Activated B cell treated with CpG ODN at 0.5 μM for 24 hours (primary cell): ENCODE measurements around the gene PISD. TPM values are rescaled to one million over a fixed set of nuclear protein-coding genes. Genes with fewer than 3 reads are reported as not detected.

Source experiments
- ATAC-seq: fragments of 200-7000 bp; cut with Tn5 transposase; one replicate; pipeline ENCODE4 v1.10.0; 2021; ENCODE audit warnings: low read depth, mild to moderate bottlenecking, moderate library complexity
- CTCF ChIA-PET: fragments of 350-600 bp; sonication (Branson Sonifier 250); formaldehyde crosslinking; loops from one replicate; lab custom pipeline; 2021; ENCODE audit warnings: antibody characterized with exemption; lab: Charles Lee
- POLR2A ChIA-PET: fragments of 350-600 bp; sonication (Branson Sonifier 250); formaldehyde crosslinking; loops from one replicate; lab custom pipeline; 2021; ENCODE audit warnings: antibody characterized with exemption; lab: Charles Lee
- DNase-seq: peaks from one replicate; pipeline ENCODE4 v3.0.0; 2022
- H3K27ac Mint-ChIP-seq: one replicate; pipeline ENCODE4 v1.8.0; 2020; ENCODE audit warnings: mixed read lengths
- H3K27me3 Mint-ChIP-seq: one replicate; pipeline ENCODE4 v1.8.0; 2021; ENCODE audit warnings: mixed read lengths
- H3K36me3 Mint-ChIP-seq: one replicate; pipeline ENCODE4 v1.8.0; 2021; ENCODE audit warnings: low read depth, mixed read lengths
- H3K4me1 Mint-ChIP-seq: one replicate; pipeline ENCODE4 v1.8.0; 2021; ENCODE audit warnings: mixed read lengths
- H3K4me3 Mint-ChIP-seq: one replicate; pipeline ENCODE4 v1.8.0; 2020; ENCODE audit warnings: mild to moderate bottlenecking, mixed read lengths
- H3K9me3 Mint-ChIP-seq: one replicate; pipeline ENCODE4 v1.8.0; 2020; ENCODE audit warnings: mixed read lengths
- intact Hi-C: fragments of 100-400 bp; cut with micrococcal nuclease; formaldehyde crosslinking; loops from one replicate; pipeline ENCODE4 v1.15.1; 2024
- total RNA-seq: library from RNA; stranded (reverse); gene quantifications from 2 replicates; pipeline ENCODE4 v1.2.3, GENCODE V29; 2022
- TF ChIP-seq, protein P1 (sequence below): fragments of 200-600 bp; IDR thresholded peaks from one replicate; pipeline ENCODE4 v1.8.0; 2022; ENCODE audit warnings: antibody characterized with exemption, mild to moderate bottlenecking

The PISD gene
- total RNA-seq, 1 donor from 2014 or later = 61.6 TPM

DNA sequence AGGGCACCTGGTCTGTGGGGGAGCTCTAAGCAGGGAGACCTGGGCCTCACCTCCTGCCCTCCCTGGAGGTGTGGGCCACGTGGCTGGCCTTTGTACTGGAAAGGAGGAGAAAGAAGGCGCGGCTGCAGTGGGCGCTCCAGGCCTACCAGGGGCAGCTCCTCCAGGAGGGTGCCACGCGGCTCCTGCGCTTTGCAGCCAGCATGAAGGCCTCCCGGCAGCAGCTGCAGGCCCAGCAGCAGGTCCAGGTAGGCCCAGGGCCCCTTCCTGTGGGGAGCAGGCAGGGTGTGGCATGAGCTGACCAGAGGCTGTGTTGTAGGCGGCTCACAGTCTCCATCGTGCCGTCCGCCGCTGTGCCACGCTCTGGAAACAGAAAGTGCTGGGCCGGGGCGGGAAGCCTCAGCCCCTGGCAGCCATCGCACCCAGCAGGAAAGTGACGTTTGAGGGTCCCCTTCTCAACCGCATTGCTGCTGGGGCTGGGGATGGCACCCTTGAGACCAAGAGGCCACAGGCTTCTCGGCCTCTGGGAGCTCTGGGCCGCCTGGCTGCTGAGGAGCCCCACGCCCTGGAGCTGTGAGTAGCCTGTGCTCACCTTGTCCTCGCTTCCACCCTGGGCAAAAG is 48.6 kb downstream of the PISD start:
- Mint-ChIP-seq H3K36me3 (peaks cover 49% of the 10 kb centered on the region), H3K27me3 (no peaks in the 10 kb centered on the region), H3K27ac (no peak overlapping the region), H3K4me1 (peaks cover 33% of the 10 kb centered on the region), H3K4me3 (no peak overlapping the region), H3K9me3 (no peaks in the 10 kb centered on the region)
- ChIA-PET CTCF (interaction anchor here (1.4 kb wide), 1 partner anchor 57 kb away, joined by 5 read pairs; no protein-coding TSS in a partner anchor), POLR2A (interaction anchor here (1.2 kb wide), 1 partner anchor 17 kb away, joined by 4 read pairs; no protein-coding TSS in a partner anchor)
- ATAC-seq = no peak
- no peak for DNase-seq
- intact Hi-C loops = no loop called here
- TF ChIP-seq, protein P1, sequence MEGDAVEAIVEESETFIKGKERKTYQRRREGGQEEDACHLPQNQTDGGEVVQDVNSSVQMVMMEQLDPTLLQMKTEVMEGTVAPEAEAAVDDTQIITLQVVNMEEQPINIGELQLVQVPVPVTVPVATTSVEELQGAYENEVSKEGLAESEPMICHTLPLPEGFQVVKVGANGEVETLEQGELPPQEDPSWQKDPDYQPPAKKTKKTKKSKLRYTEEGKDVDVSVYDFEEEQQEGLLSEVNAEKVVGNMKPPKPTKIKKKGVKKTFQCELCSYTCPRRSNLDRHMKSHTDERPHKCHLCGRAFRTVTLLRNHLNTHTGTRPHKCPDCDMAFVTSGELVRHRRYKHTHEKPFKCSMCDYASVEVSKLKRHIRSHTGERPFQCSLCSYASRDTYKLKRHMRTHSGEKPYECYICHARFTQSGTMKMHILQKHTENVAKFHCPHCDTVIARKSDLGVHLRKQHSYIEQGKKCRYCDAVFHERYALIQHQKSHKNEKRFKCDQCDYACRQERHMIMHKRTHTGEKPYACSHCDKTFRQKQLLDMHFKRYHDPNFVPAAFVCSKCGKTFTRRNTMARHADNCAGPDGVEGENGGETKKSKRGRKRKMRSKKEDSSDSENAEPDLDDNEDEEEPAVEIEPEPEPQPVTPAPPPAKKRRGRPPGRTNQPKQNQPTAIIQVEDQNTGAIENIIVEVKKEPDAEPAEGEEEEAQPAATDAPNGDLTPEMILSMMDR = no peak

DNA sequence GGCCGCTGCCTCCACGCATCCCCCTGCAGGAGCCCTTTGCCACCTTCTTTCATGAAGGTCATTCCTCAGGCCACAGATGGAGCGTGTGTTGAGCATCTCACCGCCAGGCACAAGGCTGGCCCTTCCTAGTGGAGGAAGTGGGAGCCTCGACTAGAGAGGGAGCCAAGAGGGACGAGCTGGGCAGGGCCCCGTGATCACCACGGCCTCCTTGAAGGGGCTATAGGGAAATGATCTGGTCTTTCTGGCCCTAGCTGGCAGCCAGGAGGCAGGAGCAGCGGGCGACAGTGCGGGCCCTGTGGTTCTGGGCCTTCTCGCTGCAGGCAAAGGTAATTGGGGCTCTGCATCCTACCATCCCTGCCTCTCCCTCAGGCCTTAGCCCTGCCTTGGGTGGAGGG is 49.1 kb downstream of the PISD start:
- no peaks in the 10 kb centered on the region for H3K27me3 Mint-ChIP-seq
- ATAC-seq (no peak), DNase-seq (no peak)
- no peaks in the 10 kb centered on the region for H3K9me3 Mint-ChIP-seq
- ChIA-PET CTCF (no interaction called here), POLR2A (interaction anchor here (0.6 kb wide), 1 partner anchor 18 kb away, joined by 3 read pairs; no protein-coding TSS in a partner anchor)
- H3K4me1 Mint-ChIP-seq = peaks cover 33% of the 10 kb centered on the region
- TF ChIP-seq, protein P1 = no peak
- no peak overlapping the region for H3K27ac Mint-ChIP-seq
- intact Hi-C loops = no loop called here
- H3K4me3 Mint-ChIP-seq = no peak overlapping the region
- peaks cover 51% of the 10 kb centered on the region for H3K36me3 Mint-ChIP-seq

DNA sequence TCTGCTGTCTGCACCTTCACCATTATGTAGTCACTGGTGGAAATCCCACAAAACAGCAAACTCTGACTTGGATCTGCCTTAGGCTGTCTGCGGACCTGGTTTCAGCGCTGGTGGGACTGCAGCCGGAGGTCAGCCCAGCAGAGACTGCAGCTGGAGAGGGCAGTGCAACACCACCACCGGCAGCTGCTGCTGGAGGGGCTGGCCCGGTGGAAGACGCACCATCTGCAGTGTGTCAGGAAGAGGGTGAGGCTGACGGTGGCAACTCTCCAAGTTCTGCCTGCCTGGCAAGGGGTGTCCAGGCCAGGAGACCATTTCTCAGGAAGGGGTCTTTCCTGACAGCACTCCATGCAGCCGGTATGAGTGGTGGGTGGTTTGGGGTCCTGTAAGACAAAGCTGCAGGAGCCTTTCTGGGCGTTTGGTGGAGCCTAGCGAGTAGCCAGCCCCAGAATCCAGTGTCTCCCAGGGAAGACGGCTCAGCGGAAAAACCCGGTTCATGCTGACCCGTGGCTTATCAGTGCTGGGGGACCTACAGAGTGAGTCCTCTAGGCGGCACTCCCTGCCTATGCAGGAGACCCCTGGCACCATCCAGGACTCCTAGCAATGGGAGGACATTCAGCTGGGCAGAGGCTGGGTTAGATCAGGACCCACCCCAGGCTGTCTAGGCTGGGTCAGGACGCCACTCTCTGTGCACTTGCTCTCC is 50.8 kb downstream of the PISD start:
- Mint-ChIP-seq H3K9me3 (no peaks in the 10 kb centered on the region), H3K4me3 (no peak overlapping the region), H3K4me1 (peaks cover 23% of the 10 kb centered on the region), H3K27ac (no peak overlapping the region), H3K27me3 (no peaks in the 10 kb centered on the region), H3K36me3 (peaks cover 43% of the 10 kb centered on the region)
- ATAC-seq (no peak), DNase-seq (no peak)
- CTCF ChIA-PET = interaction anchor here (0.5 kb wide), 1 partner anchor 24 kb away, joined by 3 read pairs; no protein-coding TSS in a partner anchor
- intact Hi-C loops = no loop called here
- POLR2A ChIA-PET = no interaction called here
- TF ChIP-seq, protein P1 = no peak

DNA sequence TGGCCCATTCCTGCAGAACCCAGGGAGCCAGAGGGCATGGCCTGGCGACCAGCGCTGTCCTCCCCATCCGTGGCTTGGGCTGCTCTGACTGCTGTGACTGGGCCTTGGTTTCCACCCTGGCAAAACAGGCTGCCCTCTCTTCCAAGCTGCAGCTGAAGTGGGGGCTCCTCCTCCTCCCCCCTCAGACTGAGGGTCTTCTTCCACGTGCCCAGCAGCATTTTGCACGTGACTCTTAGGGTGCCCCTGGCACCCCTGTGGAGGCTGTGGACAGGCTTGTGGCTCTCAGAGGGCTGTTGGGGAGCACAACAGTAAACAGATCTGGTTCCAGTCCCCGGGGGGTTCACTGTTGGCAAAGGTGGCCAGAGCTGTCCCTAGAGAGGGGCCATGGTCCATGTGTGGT is 51.4 kb downstream of the PISD start:
- CTCF ChIA-PET = interaction anchor here (0.5 kb wide), 1 partner anchor 24 kb away, joined by 3 read pairs; no protein-coding TSS in a partner anchor
- Mint-ChIP-seq H3K27me3 (no peaks in the 10 kb centered on the region), H3K36me3 (peaks cover 47% of the 10 kb centered on the region), H3K9me3 (no peaks in the 10 kb centered on the region), H3K4me3 (no peak overlapping the region), H3K27ac (no peak overlapping the region), H3K4me1 (peaks cover 17% of the 10 kb centered on the region)
- POLR2A ChIA-PET = no interaction called here
- intact Hi-C loops = no loop called here
- ATAC-seq (no peak), DNase-seq (no peak)
- TF ChIP-seq, protein P1 = no peak

DNA sequence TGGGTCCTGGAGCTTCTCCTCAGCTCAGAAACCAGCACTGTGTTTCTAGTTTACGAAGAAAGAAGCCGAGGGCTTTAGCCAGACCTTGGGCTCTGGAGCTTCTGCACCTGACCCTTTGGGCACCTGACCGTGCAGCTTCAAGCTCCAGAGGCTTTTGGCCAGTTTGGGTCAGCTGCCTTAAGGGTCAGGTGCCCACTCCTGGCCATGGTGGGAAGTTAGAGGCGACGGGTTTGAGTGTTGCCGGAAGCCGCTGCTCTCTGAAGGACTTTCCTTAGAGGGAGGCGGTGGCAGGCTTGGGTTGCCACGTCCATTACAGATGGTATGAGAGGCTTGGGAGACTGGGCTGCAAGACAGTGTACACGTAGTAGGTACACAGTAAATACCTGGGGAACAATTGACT is 52.3 kb downstream of the PISD start:
- peaks cover 9% of the 10 kb centered on the region for H3K4me1 Mint-ChIP-seq
- TF ChIP-seq, protein P1 = no peak
- intact Hi-C loops = no loop called here
- H3K27ac Mint-ChIP-seq = no peak overlapping the region
- H3K27me3 Mint-ChIP-seq = no peaks in the 10 kb centered on the region
- no peak for DNase-seq
- POLR2A ChIA-PET = no interaction called here
- ATAC-seq = no peak
- CTCF ChIA-PET = no interaction called here
- H3K9me3 Mint-ChIP-seq = no peaks in the 10 kb centered on the region
- no peak overlapping the region for H3K4me3 Mint-ChIP-seq
- H3K36me3 Mint-ChIP-seq = peaks cover 51% of the 10 kb centered on the region
